HepG2 (cell line): Measurements from ENCODE around the gene STPG4. TPM values are rescaled to one million over a fixed set of nuclear protein-coding genes. Genes with fewer than 3 reads are reported as not detected.

Experiments
- ARID3A ChIP-seq: IDR thresholded peaks from 2 replicates; pipeline ENCODE4 v1.6.1; 2012; ENCODE audit warnings: low read depth, low read length, improper control_type of control experiment
- CEBPG ChIP-seq: IDR thresholded peaks from 2 replicates; pipeline ENCODE4 v1.6.1; 2016
- CSRNP1 ChIP-seq: sonication (generic); formaldehyde crosslinking; IDR thresholded peaks from 2 replicates; pipeline ENCODE4 v1.8.1; 2023; ENCODE audit warnings: mild to moderate bottlenecking, missing genetic modification reagents
- DNMT3B ChIP-seq: conservative IDR thresholded peaks from 2 replicates; pipeline ENCODE4 v1.6.1; 2016; ENCODE audit warnings: missing biosample characterization, control low read depth
- ETV6 ChIP-seq: sonication (generic); formaldehyde crosslinking; conservative IDR thresholded peaks from 2 replicates; pipeline ENCODE4 v1.4.0; 2020; ENCODE audit warnings: missing genetic modification reagents
- KMT2A ChIP-seq: sonication (generic); formaldehyde crosslinking; IDR thresholded peaks from 2 replicates; pipeline ENCODE4 v1.4.0; 2020; ENCODE audit warnings: missing genetic modification reagents
- NFE2L2 ChIP-seq: fragments of 150-350 bp; IDR thresholded peaks from 2 replicates; pipeline ENCODE4 v1.6.1; 2014; ENCODE audit warnings: low read length
- PCBP2 ChIP-seq: fragments of 200-400 bp; formaldehyde crosslinking; optimal IDR thresholded peaks from 2 replicates; pipeline ENCODE3; 2018; ENCODE audit warnings: low read length, low read depth; ENCODE audit not compliant: poor library complexity, severe bottlenecking
- PHF8 ChIP-seq: sonication (generic); formaldehyde crosslinking; IDR thresholded peaks from 2 replicates; pipeline ENCODE4 v1.5.0; 2020; ENCODE audit warnings: missing genetic modification reagents
- SRSF1 ChIP-seq: fragments of 200-400 bp; formaldehyde crosslinking; optimal IDR thresholded peaks from 2 replicates; pipeline ENCODE3; 2017; ENCODE audit warnings: mild to moderate bottlenecking, low read depth, low read length, moderate library complexity
- TFDP1 ChIP-seq: IDR thresholded peaks from 2 replicates; pipeline ENCODE4 v1.6.1; 2016; ENCODE audit warnings: missing compliant biosample characterization, missing genetic modification reagents, borderline replicate concordance
- TRAFD1 ChIP-seq: sonication (generic); formaldehyde crosslinking; IDR thresholded peaks from 2 replicates; pipeline ENCODE4 v1.5.1; 2020; ENCODE audit warnings: missing genetic modification reagents, mild to moderate bottlenecking, borderline replicate concordance
- UBTF ChIP-seq: sonication (generic); formaldehyde crosslinking; IDR thresholded peaks from 2 replicates; pipeline ENCODE4 v1.4.0; 2020; ENCODE audit warnings: mild to moderate bottlenecking, missing genetic modification reagents
- ZBTB43 ChIP-seq: sonication (generic); formaldehyde crosslinking; conservative IDR thresholded peaks from 2 replicates; pipeline ENCODE4 v1.4.0; 2020; ENCODE audit warnings: missing genetic modification reagents
- ZNF275 ChIP-seq: sonication (generic); formaldehyde crosslinking; IDR thresholded peaks from 2 replicates; pipeline ENCODE4 v1.8.0; 2022; ENCODE audit warnings: missing genetic modification reagents, mild to moderate bottlenecking, inconsistent platforms, borderline replicate concordance
- ZNF513 ChIP-seq: sonication (generic); formaldehyde crosslinking; conservative IDR thresholded peaks from 2 replicates; pipeline ENCODE4 v1.5.0; 2020; ENCODE audit warnings: missing genetic modification reagents
- ZNF7 ChIP-seq: IDR thresholded peaks from 2 replicates; pipeline ENCODE4 v1.6.1; 2016; ENCODE audit warnings: missing biosample characterization, missing genetic modification reagents
- polyA plus RNA-seq, 8 experiments: library from polyadenylated mRNA; depleted of rRNA in 3 of 8; stranded (reverse) in 7 of 8; unstranded in 1 of 8; fragments of >200 nt; fragmentation: Illumina TruSeq in 4 of 8; extraction: Trizol in 4 of 8; gene quantifications; 2 replicates each; pipeline versions ENCODE4 v1.2.1 to v1.2.3, GENCODE V29; 2011 to 2016; ENCODE audit warnings: low read depth in 4 of 8, missing spikeins in 1 of 8, mixed read lengths in 1 of 8; ENCODE audit not compliant: insufficient read depth in 1 of 8
- total RNA-seq, 5 experiments: library from RNA; depleted of rRNA; stranded (reverse); fragments of >200 nt; fragmentation: Illumina TruSeq; extraction: Trizol; gene quantifications; 2 replicates each; pipeline ENCODE4 v1.2.3, GENCODE V29; 2016; ENCODE audit warnings: low read depth in 1 of 5

Gene STPG4
- total and polyA plus RNA-seq, 2 of the 13 experiments (the other 11 are each of a cell fraction or from before 2014, with no cell fraction given): 0.11 to 0.15 TPM

- no peak for TF ChIP-seq PCBP2
- peak; percentile 27; the same call in 1 of the 2 replicates for TF ChIP-seq TFDP1
- TF ChIP-seq CEBPG (CRISPR knock-in tag): peak; percentile 45
- TF ChIP-seq NFE2L2: no peak
- TF ChIP-seq ZBTB43 (CRISPR knock-in tag): peak; percentile 51; the same call in 1 of the 2 replicates
- TF ChIP-seq PHF8 (CRISPR knock-in tag): no peak
- TF ChIP-seq UBTF: no peak; the same call in 1 of the 2 replicates
- no peak for TF ChIP-seq ZNF513
- TF ChIP-seq SRSF1: no peak
- TF ChIP-seq TRAFD1 (CRISPR knock-in tag): no peak
- no peak for TF ChIP-seq CSRNP1 (CRISPR knock-in tag)
- TF ChIP-seq KMT2A (CRISPR knock-in tag): no peak
- TF ChIP-seq DNMT3B: no peak
- no peak for TF ChIP-seq ZNF275 (CRISPR knock-in tag)
- no peak for TF ChIP-seq ETV6 (CRISPR knock-in tag)
- no peak for TF ChIP-seq ARID3A
- TF ChIP-seq ZNF7: no peak
Measured at GRCh38 chr2:47040651-47041050, 114.5 kb downstream of the STPG4 start (continued).
